Measurements from ENCODE around the gene SMARCA4.

SMARCA4 gene

DNA sequence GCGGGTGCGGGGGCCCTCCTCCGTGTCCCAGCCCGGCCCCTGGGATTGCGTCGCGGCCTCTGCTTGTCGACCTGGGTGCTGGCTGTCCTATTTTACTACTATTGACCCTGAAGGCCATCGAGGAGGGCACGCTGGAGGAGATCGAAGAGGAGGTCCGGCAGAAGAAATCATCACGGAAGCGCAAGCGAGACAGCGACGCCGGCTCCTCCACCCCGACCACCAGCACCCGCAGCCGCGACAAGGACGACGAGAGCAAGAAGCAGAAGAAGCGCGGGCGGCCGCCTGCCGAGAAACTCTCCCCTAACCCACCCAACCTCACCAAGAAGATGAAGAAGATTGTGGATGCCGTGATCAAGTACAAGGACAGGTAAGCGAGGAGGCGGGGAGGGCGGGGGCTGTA lies 80.4 kb downstream of the SMARCA4 start:
- no peak for DNase-seq (ENCODE audit: low read depth)
- H3K4me3 ChIP-seq (ENCODE audit: control insufficient read depth, low read depth, low read length), result no peak overlapping the region
- TF ChIP-seq, protein P1, sequence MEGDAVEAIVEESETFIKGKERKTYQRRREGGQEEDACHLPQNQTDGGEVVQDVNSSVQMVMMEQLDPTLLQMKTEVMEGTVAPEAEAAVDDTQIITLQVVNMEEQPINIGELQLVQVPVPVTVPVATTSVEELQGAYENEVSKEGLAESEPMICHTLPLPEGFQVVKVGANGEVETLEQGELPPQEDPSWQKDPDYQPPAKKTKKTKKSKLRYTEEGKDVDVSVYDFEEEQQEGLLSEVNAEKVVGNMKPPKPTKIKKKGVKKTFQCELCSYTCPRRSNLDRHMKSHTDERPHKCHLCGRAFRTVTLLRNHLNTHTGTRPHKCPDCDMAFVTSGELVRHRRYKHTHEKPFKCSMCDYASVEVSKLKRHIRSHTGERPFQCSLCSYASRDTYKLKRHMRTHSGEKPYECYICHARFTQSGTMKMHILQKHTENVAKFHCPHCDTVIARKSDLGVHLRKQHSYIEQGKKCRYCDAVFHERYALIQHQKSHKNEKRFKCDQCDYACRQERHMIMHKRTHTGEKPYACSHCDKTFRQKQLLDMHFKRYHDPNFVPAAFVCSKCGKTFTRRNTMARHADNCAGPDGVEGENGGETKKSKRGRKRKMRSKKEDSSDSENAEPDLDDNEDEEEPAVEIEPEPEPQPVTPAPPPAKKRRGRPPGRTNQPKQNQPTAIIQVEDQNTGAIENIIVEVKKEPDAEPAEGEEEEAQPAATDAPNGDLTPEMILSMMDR (IDR thresholded peaks at IDR 0.05; ENCODE audit: control insufficient read depth, insufficient read depth, low read depth, low read length, missing control alignments), result no peak

GRCh38 chr19:11041966-11042627 lies 81.3 kb downstream of the SMARCA4 start:
- H3K4me3 ChIP-seq (ENCODE audit: control insufficient read depth, low read depth, low read length), result no peak overlapping the region
- TF ChIP-seq, protein P1 (IDR thresholded peaks at IDR 0.05; ENCODE audit: control insufficient read depth, insufficient read depth, low read depth, low read length, missing control alignments), result no peak
- no peak for DNase-seq (ENCODE audit: low read depth)

GRCh38 chr19:11044431-11044830 lies 83.6 kb downstream of the SMARCA4 start:
- DNase-seq (ENCODE audit: low read depth), result no peak
- no peak overlapping the region for H3K4me3 ChIP-seq (ENCODE audit: control insufficient read depth, low read depth, low read length)
- TF ChIP-seq, protein P1 (IDR thresholded peaks at IDR 0.05; ENCODE audit: control insufficient read depth, insufficient read depth, low read depth, low read length, missing control alignments), result no peak

- TF ChIP-seq, protein P1 (IDR thresholded peaks at IDR 0.05; ENCODE audit: control insufficient read depth, insufficient read depth, low read depth, low read length, missing control alignments), result no peak
- DNase-seq (ENCODE audit: low read depth), result no peak
- no peak overlapping the region for H3K4me3 ChIP-seq (ENCODE audit: control insufficient read depth, low read depth, low read length)
These were observed 84.7 kb downstream of the SMARCA4 start for GRCh38 chr19:11045536-11045935.

GRCh38 chr19:11046605-11047354 lies 86.0 kb downstream of the SMARCA4 start:
- TF ChIP-seq, protein P1 (IDR thresholded peaks at IDR 0.05; ENCODE audit: control insufficient read depth, insufficient read depth, low read depth, low read length, missing control alignments), result no peak
- no peak for DNase-seq (ENCODE audit: low read depth)

DNA sequence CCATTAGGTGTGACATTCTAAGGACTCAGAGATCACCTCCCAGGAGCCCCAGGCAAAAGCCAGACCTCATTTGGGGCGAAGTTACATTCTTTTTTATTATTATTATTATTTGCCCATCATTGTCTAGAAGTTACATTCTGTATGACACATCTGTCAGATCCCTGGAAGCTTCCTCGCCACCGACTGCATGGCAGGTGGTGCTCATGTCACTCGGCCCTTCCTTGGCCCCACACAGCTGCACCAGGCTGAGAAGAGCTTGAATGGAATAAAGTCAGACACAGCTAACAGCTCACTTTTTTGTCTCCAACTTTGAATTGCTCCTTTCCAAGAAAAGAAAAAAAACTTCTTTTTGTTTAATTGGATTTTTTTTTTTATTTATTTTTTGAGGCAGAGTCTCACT lies 87.0 kb downstream of the SMARCA4 start:
- TF ChIP-seq, protein P1 (IDR thresholded peaks at IDR 0.05; ENCODE audit: control insufficient read depth, insufficient read depth, low read depth, low read length, missing control alignments), result no peak
- DNase-seq (ENCODE audit: low read depth), result no peak
- H3K4me3 ChIP-seq (ENCODE audit: control insufficient read depth, low read depth, low read length), result no peak overlapping the region

More at GRCh38 chr19:11046605-11047354, 86.0 kb downstream of the SMARCA4 start:
- no peak overlapping the region for H3K4me3 ChIP-seq (ENCODE audit: control insufficient read depth, low read depth, low read length)
